Measurements from ENCODE around the gene CMPK2.

The CMPK2 gene

GRCh38 chr2:6826081-6826913, 39.4 kb downstream of the CMPK2 start (continued):
- TF ChIP-seq CTCF (tag by site-specific recombination; IDR thresholded peaks at IDR 0.05), result 0 out of 2 replicates have a peak, but pooled peaks have one; percentile 9
- TF ChIP-seq ZNF548 (tag by site-specific recombination; IDR thresholded peaks at IDR 0.05), result no peak
- no peak for TF ChIP-seq ZNF324 (tag by site-specific recombination; IDR thresholded peaks at IDR 0.05)
- no peak for TF ChIP-seq PRDM6 (tag by site-specific recombination; IDR thresholded peaks at IDR 0.05)
- TF ChIP-seq ZNF747 (tag by site-specific recombination; IDR thresholded peaks at IDR 0.05), result no peak

GRCh38 chr2:6824962-6825361, 40.7 kb downstream of the CMPK2 start:
- TF ChIP-seq ZNF433 (tag by site-specific recombination; IDR thresholded peaks at IDR 0.05; ENCODE audit: low read depth), result no peak
- TF ChIP-seq ZNF660 (tag by site-specific recombination; IDR thresholded peaks at IDR 0.05), result no peak
- TF ChIP-seq ZNF214 (tag by site-specific recombination; IDR thresholded peaks at IDR 0.05; ENCODE audit: borderline replicate concordance), result no peak
- no peak for TF ChIP-seq ZNF561 (tag by site-specific recombination; IDR thresholded peaks at IDR 0.05; ENCODE audit: borderline replicate concordance)
- TF ChIP-seq ZFHX2 (tag by site-specific recombination; conservative IDR thresholded peaks at IDR 0.05), result no peak
- no peak for TF ChIP-seq YY1 (tag by site-specific recombination; IDR thresholded peaks at IDR 0.05)
- no peak for TF ChIP-seq ZNF146 (tag by site-specific recombination; IDR thresholded peaks at IDR 0.05)
- TF ChIP-seq GFI1B (tag by site-specific recombination; IDR thresholded peaks at IDR 0.05), result no peak
- no peak for TF ChIP-seq PATZ1 (tag by site-specific recombination; IDR thresholded peaks at IDR 0.05)
- no peak for TF ChIP-seq ZNF747 (tag by site-specific recombination; IDR thresholded peaks at IDR 0.05)
- no peak for TF ChIP-seq ZNF580 (tag by site-specific recombination; IDR thresholded peaks at IDR 0.05)
- no peak for TF ChIP-seq ZNF449 (tag by site-specific recombination; IDR thresholded peaks at IDR 0.05)
- TF ChIP-seq GLIS1 (tag by site-specific recombination; IDR thresholded peaks at IDR 0.05), result no peak
- Histone ChIP-seq H3K4me3 (ENCODE audit: low read depth, low read length) (no peak overlapping the region), H3K4me1 (ENCODE audit: control insufficient read depth, insufficient read depth, low read length) (no peaks in the 10 kb centered on the region), H3K27ac (ENCODE audit: extremely low read depth, low read depth, low read length) (no peak overlapping the region), H3K9me3 (ENCODE audit: control insufficient read depth, insufficient read depth, low read depth, low read length) (no peaks in the 10 kb centered on the region), H3K36me3 (ENCODE audit: control insufficient read depth in 2 of 2, insufficient read depth in 1 of 2, low read length in 2 of 2) (no peaks in the 10 kb centered on the region)
- CTCF ChIA-PET, result interaction anchor here (0.7 to 1.2 kb wide), 4 partner anchors 7 to 211 kb away, joined by 3 to 5 read pairs (median 4); no protein-coding TSS in a partner anchor
- POLR2A ChIA-PET, result no interaction called here

Measured in HEK293 (cell line).